Stimulated activated CD8-positive, alpha-beta memory T cell treated with anti-CD3 and anti-CD28 coated beads, Interleukin-7, amount 100 ng/mL, for 4 hours (primary cell): ENCODE results near the gene GNG8.

Experiments used
- DNase-seq, 2 donors: peaks; one replicate each; pipeline ENCODE4 v3.0.0-alpha.2; 2020; ENCODE audit warnings: low read depth in 2 of 2

GNG8 gene

GRCh38 chr19:46618670-46619231, 17.3 kb downstream of the GNG8 start:
- DNase-seq, result no peak

- DNase-seq, result no peak
Measured at GRCh38 chr19:46617601-46618000, 18.4 kb downstream of the GNG8 start.

GRCh38 chr19:46616631-46617322, 19.2 kb downstream of the GNG8 start:
- no peak for DNase-seq

GRCh38 chr19:46615966-46616365, 20.0 kb downstream of the GNG8 start:
- DNase-seq, result no peak

- DNase-seq, result peak; percentile 62 to 63
Measured at GRCh38 chr19:46614114-46614722, 21.8 kb downstream of the GNG8 start.

GRCh38 chr19:46613525-46613924, 22.5 kb downstream of the GNG8 start:
- DNase-seq, result no peak

- DNase-seq, result no peak
Measured at GRCh38 chr19:46611776-46612175, 24.2 kb downstream of the GNG8 start.

GRCh38 chr19:46610851-46611770, 24.9 kb downstream of the GNG8 start:
- DNase-seq, result no peak

- DNase-seq, result no peak
Measured at GRCh38 chr19:46610413-46610775, 25.6 kb downstream of the GNG8 start.

- no peak for DNase-seq
Measured at GRCh38 chr19:46609511-46610412, 26.2 kb downstream of the GNG8 start.

- no peak for DNase-seq
Measured at GRCh38 chr19:46608581-46609345, 27.2 kb downstream of the GNG8 start.

- DNase-seq, result no peak
Measured at GRCh38 chr19:46608178-46608577, 27.8 kb downstream of the GNG8 start.

GRCh38 chr19:46607448-46607841, 28.6 kb downstream of the GNG8 start:
- DNase-seq, result no peak

- DNase-seq, result no peak
Measured at GRCh38 chr19:46606681-46607447, 29.1 kb downstream of the GNG8 start.

- DNase-seq, result no peak
Measured at GRCh38 chr19:46606019-46606418, 30.0 kb downstream of the GNG8 start.

- DNase-seq, result no peak
Measured at GRCh38 chr19:46605356-46605821, 30.6 kb downstream of the GNG8 start.

- DNase-seq, result no peak
Measured at GRCh38 chr19:46604781-46605355, 31.1 kb downstream of the GNG8 start.

- DNase-seq, result no peak
Measured at GRCh38 chr19:46603752-46604231, 32.2 kb downstream of the GNG8 start.

GRCh38 chr19:46603195-46603637, 32.8 kb downstream of the GNG8 start:
- DNase-seq, result no peak
